Stomach (tissue), 4 donors: ENCODE measurements around the gene GPX7.

Experiments used
- CTCF ChIP-seq, 7 experiments: fragments of 450-650 bp in 4 of 7; fragments of 200-600 bp in 3 of 7; sonication (generic) in 3 of 7; IDR thresholded peaks; one replicate each; pipeline ENCODE4 v1.5.1; 2016 to 2019; ENCODE audit warnings: antibody characterized with exemption in 7 of 7, control low read depth in 2 of 7, mild to moderate bottlenecking in 1 of 7
- EP300 ChIP-seq: sonication (generic); formaldehyde crosslinking; IDR thresholded peaks from one replicate; pipeline ENCODE4 v1.6.1; 2017; ENCODE audit warnings: antibody characterized with exemption
- POLR2A ChIP-seq, 4 donors: fragments of 450-650 bp; IDR thresholded peaks; one replicate each; pipeline ENCODE4 v1.6.1; 2016; ENCODE audit warnings: antibody characterized with exemption in 4 of 4, control low read depth in 2 of 4, mild to moderate bottlenecking in 1 of 4, moderate library complexity in 1 of 4
- POLR2AphosphoS5 ChIP-seq, 3 donors: sonication (generic); formaldehyde crosslinking; IDR thresholded peaks; one replicate each; pipeline ENCODE4 v1.6.1; 2016; ENCODE audit warnings: antibody characterized with exemption in 3 of 3

GRCh38 chr1:52559875-52560274, 42.3 kb upstream of the GPX7 start:
- TF ChIP-seq CTCF (IDR thresholded peaks at IDR 0.05): no peak
- TF ChIP-seq POLR2A (IDR thresholded peaks at IDR 0.05): no peak
- no peak for TF ChIP-seq POLR2AphosphoS5 (IDR thresholded peaks at IDR 0.05)
- no peak for TF ChIP-seq EP300
